Upper lobe of left lung (tissue), 6 donors: ENCODE data around the gene MC2R. TPM values are rescaled to one million over a fixed set of nuclear protein-coding genes. Genes with fewer than 3 reads are reported as not detected.

Source experiments
- ATAC-seq, 2 donors: fragments of 200-7000 bp; cut with Tn5 transposase; one replicate each; pipeline ENCODE4 v1.9.1; 2022; ENCODE audit warnings: mild to moderate bottlenecking in 2 of 2, moderate library complexity in 2 of 2; ENCODE audit not compliant: low FRiP score in 2 of 2
- DNase-seq, 2 donors: peaks; one replicate each; pipeline ENCODE4 v3.0.0-alpha.2; 2019 to 2020
- H3K27ac ChIP-seq, 4 donors: fragments of 200-600 bp; sonication (generic); one replicate each; pipeline ENCODE4 v1.5.1; 2016 to 2019
- H3K27me3 ChIP-seq, 4 donors: fragments of 200-600 bp; sonication (generic); one replicate each; pipeline ENCODE4 v1.5.1; 2017 to 2019
- H3K36me3 ChIP-seq, 4 donors: fragments of 200-600 bp; sonication (generic); one replicate each; pipeline ENCODE4 v1.5.1; 2016 to 2019
- H3K4me1 ChIP-seq, 4 donors: fragments of 200-600 bp; sonication (generic); one replicate each; pipeline ENCODE4 v1.5.1; 2018 to 2019
- H3K4me3 ChIP-seq, 4 donors: fragments of 200-600 bp; sonication (generic); one replicate each; pipeline ENCODE4 v1.5.1; 2017 to 2019; ENCODE audit warnings: mild to moderate bottlenecking in 2 of 4, moderate library complexity in 1 of 4
- H3K9me3 ChIP-seq, 4 donors: fragments of 200-600 bp; sonication (generic); one replicate each; pipeline ENCODE4 v1.5.1; 2018 to 2019
- EP300 ChIP-seq, 4 donors: sonication (generic); formaldehyde crosslinking; IDR thresholded peaks; one replicate each; pipeline ENCODE4 v1.5.1; 2017; ENCODE audit warnings: antibody characterized with exemption in 4 of 4, control low read depth in 2 of 4
- POLR2A ChIP-seq, 4 donors: fragments of 450-650 bp; IDR thresholded peaks; one replicate each; pipeline ENCODE4 v1.5.1; 2016 to 2017; ENCODE audit warnings: antibody characterized with exemption in 4 of 4, mild to moderate bottlenecking in 2 of 4
- POLR2AphosphoS5 ChIP-seq, 2 donors: sonication (generic); formaldehyde crosslinking; IDR thresholded peaks; one replicate each; pipeline ENCODE4 v1.5.1; 2017; ENCODE audit warnings: antibody characterized with exemption in 2 of 2
- WGBS, 2 donors: methylation state at CpG; one replicate each; pipeline ENCODE4 v1.1.5; 2017 to 2018; 5-methylcytosine and 5-hydroxymethylcytosine counted together
- total RNA-seq, 6 donors: library from RNA; depleted of rRNA in 4 of 6; stranded (reverse); fragments of >200 nt in 4 of 6; gene quantifications; one replicate each; pipeline versions ENCODE4 v1.1.0 to v1.2.1, GENCODE V29; 2016 to 2021
- TF ChIP-seq, protein P1 (sequence below), 6 experiments: fragments of 450-650 bp in 4 of 6; fragments of 200-600 bp in 2 of 6; sonication (generic) in 2 of 6; IDR thresholded peaks; one replicate each; pipeline ENCODE4 v1.5.1; 2016 to 2019; ENCODE audit warnings: antibody characterized with exemption in 6 of 6
- donor health status: DM: no; HTN: no; CAD: no; lungs with moderate emphysema.
- donor health status: DM: no; HTN: yes; CAD: no; lungs with severe emphysema.

Gene MC2R
- total RNA-seq, 6 donors from 2014 or later = not detected

DNA sequence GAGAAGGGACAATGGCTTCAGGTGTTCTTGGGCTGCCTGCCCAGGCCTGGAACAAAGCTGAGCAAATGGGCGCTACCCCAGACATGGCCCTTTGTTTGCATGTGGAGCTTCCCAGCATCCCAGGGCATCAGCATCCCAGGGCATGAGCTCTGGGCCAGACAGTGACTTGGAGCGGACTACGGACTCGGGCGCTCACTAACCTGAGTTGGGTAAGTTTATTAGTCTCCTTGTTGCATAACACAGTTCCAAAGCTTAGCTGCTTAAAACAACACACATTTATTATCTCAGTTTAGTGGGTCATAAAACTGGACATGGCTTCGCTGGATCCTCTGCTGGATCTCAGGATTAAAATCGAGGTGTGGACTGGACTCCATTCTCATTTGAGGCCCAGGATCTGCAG is 35.8 kb downstream of the MC2R start:
- H3K4me3 ChIP-seq = no peak overlapping the region
- DNase-seq (no peak), ATAC-seq (no peak)
- H3K36me3 ChIP-seq = no peaks in the 10 kb centered on the region
- H3K27me3 ChIP-seq = no peaks in the 10 kb centered on the region
- no peaks in the 10 kb centered on the region for H3K9me3 ChIP-seq
- TF ChIP-seq POLR2A (IDR thresholded peaks at IDR 0.05) = no peak
- no peak for TF ChIP-seq EP300 (IDR thresholded peaks at IDR 0.05)
- no peak for TF ChIP-seq POLR2AphosphoS5 (IDR thresholded peaks at IDR 0.05)
- TF ChIP-seq, protein P1, sequence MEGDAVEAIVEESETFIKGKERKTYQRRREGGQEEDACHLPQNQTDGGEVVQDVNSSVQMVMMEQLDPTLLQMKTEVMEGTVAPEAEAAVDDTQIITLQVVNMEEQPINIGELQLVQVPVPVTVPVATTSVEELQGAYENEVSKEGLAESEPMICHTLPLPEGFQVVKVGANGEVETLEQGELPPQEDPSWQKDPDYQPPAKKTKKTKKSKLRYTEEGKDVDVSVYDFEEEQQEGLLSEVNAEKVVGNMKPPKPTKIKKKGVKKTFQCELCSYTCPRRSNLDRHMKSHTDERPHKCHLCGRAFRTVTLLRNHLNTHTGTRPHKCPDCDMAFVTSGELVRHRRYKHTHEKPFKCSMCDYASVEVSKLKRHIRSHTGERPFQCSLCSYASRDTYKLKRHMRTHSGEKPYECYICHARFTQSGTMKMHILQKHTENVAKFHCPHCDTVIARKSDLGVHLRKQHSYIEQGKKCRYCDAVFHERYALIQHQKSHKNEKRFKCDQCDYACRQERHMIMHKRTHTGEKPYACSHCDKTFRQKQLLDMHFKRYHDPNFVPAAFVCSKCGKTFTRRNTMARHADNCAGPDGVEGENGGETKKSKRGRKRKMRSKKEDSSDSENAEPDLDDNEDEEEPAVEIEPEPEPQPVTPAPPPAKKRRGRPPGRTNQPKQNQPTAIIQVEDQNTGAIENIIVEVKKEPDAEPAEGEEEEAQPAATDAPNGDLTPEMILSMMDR (IDR thresholded peaks at IDR 0.05) = no peak
- WGBS, 2 donors = 90 to 97% methylated on average over 7 of the region's 7 CpGs
- H3K4me1 ChIP-seq = no peaks in the 10 kb centered on the region
- H3K27ac ChIP-seq = no peak overlapping the region

- TF ChIP-seq POLR2A (IDR thresholded peaks at IDR 0.05) = no peak
- TF ChIP-seq POLR2AphosphoS5 (IDR thresholded peaks at IDR 0.05) = no peak
- TF ChIP-seq, protein P1 (IDR thresholded peaks at IDR 0.05) = no peak
- TF ChIP-seq EP300 (IDR thresholded peaks at IDR 0.05) = no peak
- H3K4me1 ChIP-seq = no peaks in the 10 kb centered on the region
- 78 to 92% methylated on average over 2 of the region's 2 CpGs for WGBS, 2 donors
- H3K4me3 ChIP-seq = no peak overlapping the region
- no peak for ATAC-seq
- no peak overlapping the region for H3K27ac ChIP-seq
- H3K36me3 ChIP-seq = no peaks in the 10 kb centered on the region
- no peaks in the 10 kb centered on the region for H3K27me3 ChIP-seq
- DNase-seq = no peak
- no peaks in the 10 kb centered on the region for H3K9me3 ChIP-seq
Measured at GRCh38 chr18:13878857-13879256, 36.5 kb downstream of the MC2R start.

GRCh38 chr18:13877157-13877556 is 38.2 kb downstream of the MC2R start:
- no peak overlapping the region for H3K4me3 ChIP-seq
- DNase-seq (no peak), ATAC-seq (no peak)
- no peaks in the 10 kb centered on the region for H3K27me3 ChIP-seq
- 74 to 78% methylated on average over 4 of the region's 4 CpGs for whole genome bisulfite sequencing, 2 donors
- TF ChIP-seq, protein P1 (IDR thresholded peaks at IDR 0.05) = no peak
- no peak for TF ChIP-seq POLR2AphosphoS5 (IDR thresholded peaks at IDR 0.05)
- no peak for TF ChIP-seq EP300 (IDR thresholded peaks at IDR 0.05)
- TF ChIP-seq POLR2A (IDR thresholded peaks at IDR 0.05) = no peak
- H3K36me3 ChIP-seq = no peaks in the 10 kb centered on the region
- H3K9me3 ChIP-seq = no peaks in the 10 kb centered on the region
- no peak overlapping the region for H3K27ac ChIP-seq
- no peaks in the 10 kb centered on the region for H3K4me1 ChIP-seq

- H3K9me3 ChIP-seq = no peaks in the 10 kb centered on the region
- H3K27ac ChIP-seq = no peak overlapping the region
- no peaks in the 10 kb centered on the region for H3K27me3 ChIP-seq
- H3K36me3 ChIP-seq = no peaks in the 10 kb centered on the region
- H3K4me1 ChIP-seq = no peaks in the 10 kb centered on the region
- WGBS, 2 donors = 76 to 88% methylated on average over 4 of the region's 4 CpGs
- DNase-seq (no peak), ATAC-seq (no peak)
- TF ChIP-seq POLR2A (IDR thresholded peaks at IDR 0.05) (no peak), POLR2AphosphoS5 (IDR thresholded peaks at IDR 0.05) (no peak), EP300 (IDR thresholded peaks at IDR 0.05) (no peak)
- TF ChIP-seq, protein P1 (IDR thresholded peaks at IDR 0.05) = no peak
- H3K4me3 ChIP-seq = no peak overlapping the region
Measured at GRCh38 chr18:13874558-13874957, 40.8 kb downstream of the MC2R start.

DNA sequence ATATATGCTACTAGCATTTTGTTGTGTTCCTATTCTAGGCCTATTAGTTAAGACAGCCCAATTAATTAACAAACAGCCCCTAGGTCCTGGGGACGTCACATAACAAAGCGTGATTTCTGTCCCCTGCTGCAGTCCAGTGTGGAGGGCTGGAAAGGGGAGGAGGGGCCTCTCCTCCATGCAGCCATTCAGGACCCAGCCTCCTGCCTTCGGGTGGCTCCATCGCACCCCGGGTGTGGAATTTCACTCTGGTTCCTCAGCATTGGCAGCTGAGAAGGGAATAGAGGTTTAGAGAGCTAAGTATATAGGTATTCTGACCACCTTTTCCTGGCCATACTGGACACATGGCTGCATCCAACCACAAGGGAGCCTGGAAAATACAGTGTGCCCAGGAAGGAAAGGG is 42.4 kb downstream of the MC2R start:
- Histone ChIP-seq H3K9me3 (no peaks in the 10 kb centered on the region), H3K4me3 (no peak overlapping the region), H3K4me1 (peaks cover 0 to 8% (median 0%) of the 10 kb centered on the region in 4 donors), H3K27me3 (peaks cover 0 to 7% (median 0%) of the 10 kb centered on the region in 4 donors), H3K27ac (no peak overlapping the region), H3K36me3 (no peaks in the 10 kb centered on the region)
- no peak for ATAC-seq
- TF ChIP-seq POLR2A (IDR thresholded peaks at IDR 0.05) (no peak), EP300 (IDR thresholded peaks at IDR 0.05) (no peak)
- 78 to 84% methylated on average over 4 to 5 of the region's 5 CpGs for WGBS, 2 donors
- no peak for DNase-seq
